T-helper 2 cell treated with Interferon-gamma antibody and Interleukin-4, amounts not matched to agents 100 ng/mL and 5 ng/mL, for 36 hours (primary cell): ENCODE data around the gene AMIGO3. TPM values are rescaled to one million over a fixed set of nuclear protein-coding genes. Genes with fewer than 3 reads are reported as not detected.
"Not testable (repeated sequence)": the region's sequence is repeated elsewhere in the genome, so short reads cannot be mapped to it uniquely, and the experiment has no call there.

ENCODE experiments used
- intact Hi-C: fragments of 100-400 bp; cut with micrococcal nuclease; formaldehyde crosslinking; loops from one replicate; pipeline ENCODE4 v1.15.1; 2023
- total RNA-seq: library from RNA; stranded (reverse); gene quantifications from 2 replicates; pipeline ENCODE4 v1.2.3, GENCODE V29; 2022

Gene AMIGO3
- 0.27 TPM in 1 of 2 replicates, not detected in the other for total RNA-seq

GRCh38 chr3:49719214-49719884 is at the start of gene AMIGO3:
AMIGO3 (minus strand) TSS chr3:49719684; CDS start chr3:49719465, 219 bp downstream.
- intact Hi-C loops: loop anchor here (1.0 kb wide), 1 partner anchor 45 kb away; the partner anchor contains the start of gene APEH

- intact Hi-C loops: no loop called here
These were observed 44.5 kb upstream of the AMIGO3 start for GRCh38 chr3:49763981-49764380.

GRCh38 chr3:49761661-49762060 is 42.2 kb upstream of the AMIGO3 start:
- intact Hi-C loops: no loop called here

GRCh38 chr3:49759226-49759625 is 39.7 kb upstream of the AMIGO3 start:
- intact Hi-C loops: no loop called here

- intact Hi-C loops: no loop called here
These were observed 37.7 kb upstream of the AMIGO3 start for GRCh38 chr3:49757197-49757596.

- intact Hi-C loops: no loop called here
These were observed 36.6 kb upstream of the AMIGO3 start for GRCh38 chr3:49756036-49756435.

- intact Hi-C loops: no loop called here
These were observed 35.1 kb upstream of the AMIGO3 start for GRCh38 chr3:49754536-49754935.

GRCh38 chr3:49751501-49751900 is 32.0 kb upstream of the AMIGO3 start:
- intact Hi-C loops: no loop called here

- intact Hi-C loops: no loop called here
These were observed 30.6 kb upstream of the AMIGO3 start for GRCh38 chr3:49750056-49750455.

GRCh38 chr3:49748874-49749273 is 29.4 kb upstream of the AMIGO3 start:
- intact Hi-C loops: not testable (repeated sequence)

- intact Hi-C loops: no loop called here
These were observed 28.5 kb upstream of the AMIGO3 start for GRCh38 chr3:49747792-49748480.

GRCh38 chr3:49745986-49746385 is 26.5 kb upstream of the AMIGO3 start:
- intact Hi-C loops: no loop called here

- intact Hi-C loops: no loop called here
These were observed 20.9 kb upstream of the AMIGO3 start for GRCh38 chr3:49740427-49740826.

GRCh38 chr3:49738067-49738713 is 18.7 kb upstream of the AMIGO3 start:
- intact Hi-C loops: no loop called here

GRCh38 chr3:49734752-49735151 is 15.3 kb upstream of the AMIGO3 start:
- intact Hi-C loops: no loop called here

GRCh38 chr3:49733551-49733950 is 14.1 kb upstream of the AMIGO3 start:
- intact Hi-C loops: no loop called here

GRCh38 chr3:49732597-49732996 is 13.1 kb upstream of the AMIGO3 start:
- intact Hi-C loops: no loop called here

- intact Hi-C loops: no loop called here
These were observed 10.6 kb upstream of the AMIGO3 start for GRCh38 chr3:49729966-49730609.

GRCh38 chr3:49727924-49728361 is 8.5 kb upstream of the AMIGO3 start:
- intact Hi-C loops: no loop called here

- intact Hi-C loops: no loop called here
These were observed 7.9 kb upstream of the AMIGO3 start for GRCh38 chr3:49727154-49727923.
